GM19438 (cell line): ENCODE data around the gene TRIM8.
"Not testable (repeated sequence)": the region's sequence is repeated elsewhere in the genome, so short reads cannot be mapped to it uniquely, and the experiment has no call there.

Experiments used
- ATAC-seq: cut with Tn5 transposase; IDR thresholded peaks from one replicate; pipeline ENCODE4 v1.9.1; 2021; ENCODE audit warnings: low read depth; ENCODE audit not compliant: unreplicated experiment

Gene TRIM8

DNA sequence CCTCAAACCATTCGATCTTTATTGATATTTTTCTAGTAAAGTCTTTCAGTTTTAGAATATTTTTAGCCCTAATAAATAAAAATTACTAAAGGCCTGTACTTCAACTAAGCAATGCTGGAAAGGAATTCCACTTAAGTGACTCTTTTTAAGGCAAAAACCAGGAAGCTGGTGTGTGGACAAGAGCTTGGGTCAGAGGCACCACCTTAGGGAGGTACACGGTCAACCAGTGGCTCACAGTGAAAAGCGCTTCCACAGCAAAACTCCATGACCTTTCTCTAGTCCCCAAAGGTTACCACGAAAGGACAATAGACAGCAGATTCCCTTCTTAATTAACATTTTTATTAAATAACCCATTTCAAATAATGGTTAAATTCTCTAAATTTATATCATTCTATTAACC is 38.7 kb downstream of the TRIM8 start:
- no peak for ATAC-seq

GRCh38 chr10:102683736-102684135 is 39.5 kb downstream of the TRIM8 start:
- no peak for ATAC-seq

GRCh38 chr10:102691285-102692066 is 47.2 kb downstream of the TRIM8 start:
- ATAC-seq: no peak

GRCh38 chr10:102695401-102695800 is 51.1 kb downstream of the TRIM8 start:
- not testable (repeated sequence) for ATAC-seq

- ATAC-seq: no peak
Measured at GRCh38 chr10:102696736-102697135, 52.5 kb downstream of the TRIM8 start.

GRCh38 chr10:102698894-102699293 is 54.6 kb downstream of the TRIM8 start:
- ATAC-seq: no peak

- no peak for ATAC-seq
Measured at GRCh38 chr10:102701272-102701671, 57.0 kb downstream of the TRIM8 start.

DNA sequence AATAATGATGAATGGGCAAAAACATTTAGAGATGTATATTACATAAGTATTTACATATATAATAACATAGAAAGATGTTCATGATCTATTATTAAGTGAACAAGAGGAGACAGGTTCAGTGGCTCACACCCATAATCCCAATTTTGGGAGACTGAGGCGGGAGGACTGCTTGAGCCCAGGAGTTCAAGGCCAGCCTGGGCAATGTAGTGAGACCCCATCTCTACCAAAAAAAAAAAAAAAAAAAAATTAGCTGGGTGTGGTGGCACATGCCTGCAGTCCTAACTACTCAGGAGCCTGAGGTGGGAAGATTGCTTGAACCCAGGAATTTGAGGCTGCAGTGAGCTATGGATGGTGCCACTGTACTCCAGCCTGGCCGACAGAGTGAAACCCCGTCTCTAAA is 57.5 kb downstream of the TRIM8 start:
- ATAC-seq: no peak

- no peak for ATAC-seq
Measured at GRCh38 chr10:102702742-102703141, 58.5 kb downstream of the TRIM8 start.

GRCh38 chr10:102704915-102705314 is 60.6 kb downstream of the TRIM8 start:
- ATAC-seq: no peak

DNA sequence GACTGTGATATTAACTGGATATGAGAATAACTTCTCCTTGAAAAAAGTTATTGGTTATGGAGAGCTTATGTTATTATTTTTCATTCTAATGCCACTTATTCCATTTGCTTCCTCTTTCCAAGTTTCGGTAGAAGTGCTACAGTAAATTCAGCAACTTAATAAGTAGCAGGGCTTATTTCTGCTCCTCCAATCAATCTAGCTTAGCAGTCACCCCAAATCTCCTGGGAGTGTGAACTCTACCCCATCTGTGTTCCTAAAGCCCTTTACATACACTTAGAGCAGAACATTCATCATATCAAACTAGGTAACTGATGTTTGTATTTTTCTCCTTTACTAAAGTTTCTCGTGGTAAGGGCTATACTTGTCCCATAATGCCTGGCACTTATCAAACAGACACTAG is 61.3 kb downstream of the TRIM8 start:
- no peak for ATAC-seq
